CD4-positive, alpha-beta T cell treated with Interleukin-10 for 1 hour (primary cell): ENCODE measurements around the gene CD22.

ENCODE experiments used
- DNase-seq: peaks from one replicate; pipeline ENCODE4 v3.0.0-alpha.2; 2020

CD22 gene

GRCh38 chr19:35392742-35393715, 64.0 kb downstream of the CD22 start:
- no peak for DNase-seq

- no peak for DNase-seq
Measured at GRCh38 chr19:35395382-35396199, 66.6 kb downstream of the CD22 start.

GRCh38 chr19:35396240-35396885, 67.4 kb downstream of the CD22 start:
- no peak for DNase-seq
